CD8-positive, alpha-beta memory T cell (primary cell): Measurements from ENCODE around the gene PRMT7. TPM values are rescaled to one million over a fixed set of nuclear protein-coding genes. Genes with fewer than 3 reads are reported as not detected.

ENCODE experiments used
- CTCF ChIA-PET: fragments of 350-600 bp; sonication (Branson Sonifier 250); formaldehyde crosslinking; loops from one replicate; lab custom pipeline; 2021; ENCODE audit warnings: antibody characterized with exemption; lab: Charles Lee
- POLR2A ChIA-PET: fragments of 350-600 bp; sonication (Branson Sonifier 250); formaldehyde crosslinking; loops from one replicate; lab custom pipeline; 2021; ENCODE audit warnings: antibody characterized with exemption; lab: Charles Lee
- DNase-seq, 5 donors: peaks; one replicate each; pipeline versions ENCODE4 v3.0.0 to v3.0.0-alpha.2; 2020 to 2022; ENCODE audit warnings: mixed read lengths in 1 of 5
- H3K27ac ChIP-seq: one replicate; pipeline ENCODE4 v1.7.0; 2013; ENCODE audit warnings: low read depth, mild to moderate bottlenecking, low read length, moderate library complexity
- H3K27me3 ChIP-seq: 2 replicates; pipeline ENCODE4 v1.7.0; 2013; ENCODE audit warnings: low read length, mild to moderate bottlenecking; ENCODE audit not compliant: insufficient read depth, poor library complexity, severe bottlenecking
- H3K36me3 ChIP-seq: 2 replicates; pipeline ENCODE4 v1.7.0; 2013; ENCODE audit warnings: mild to moderate bottlenecking, low read length, moderate library complexity; ENCODE audit not compliant: insufficient read depth
- H3K4me1 ChIP-seq: 2 replicates; pipeline ENCODE4 v1.7.0; 2013; ENCODE audit warnings: mild to moderate bottlenecking, low read length, moderate library complexity; ENCODE audit not compliant: insufficient read depth
- H3K4me3 ChIP-seq: 2 replicates; pipeline ENCODE4 v1.7.0; 2013; ENCODE audit warnings: mild to moderate bottlenecking, low read length
- H3K9me3 ChIP-seq: 2 replicates; pipeline ENCODE4 v1.7.0; 2013; ENCODE audit warnings: mild to moderate bottlenecking, low read length
- H3K27ac Mint-ChIP-seq, 8 donors: one replicate each; pipeline ENCODE4 v1.8.0; 2020 to 2021; ENCODE audit warnings: mixed read lengths in 8 of 8, mild to moderate bottlenecking in 6 of 8, inconsistent platforms in 3 of 8, moderate library complexity in 3 of 8
- H3K27me3 Mint-ChIP-seq, 2 donors: one replicate each; pipeline ENCODE4 v1.8.0; 2020 to 2021; ENCODE audit warnings: mixed read lengths in 2 of 2, mild to moderate bottlenecking in 1 of 2, moderate library complexity in 1 of 2
- H3K36me3 Mint-ChIP-seq, 3 donors: one replicate each; pipeline ENCODE4 v1.8.0; 2020 to 2021; ENCODE audit warnings: mixed read lengths in 3 of 3, inconsistent platforms in 1 of 3, mild to moderate bottlenecking in 1 of 3
- H3K4me1 Mint-ChIP-seq, 3 donors: one replicate each; pipeline ENCODE4 v1.8.0; 2020 to 2021; ENCODE audit warnings: mixed read lengths in 3 of 3, inconsistent platforms in 1 of 3, mild to moderate bottlenecking in 1 of 3
- H3K4me3 Mint-ChIP-seq, 7 donors: one replicate each; pipeline ENCODE4 v1.8.0; 2020 to 2021; ENCODE audit warnings: mixed read lengths in 7 of 7, mild to moderate bottlenecking in 6 of 7, moderate library complexity in 4 of 7, inconsistent platforms in 2 of 7
- H3K9me3 Mint-ChIP-seq, 5 donors: one replicate each; pipeline ENCODE4 v1.8.0; 2020 to 2022; ENCODE audit warnings: mixed read lengths in 5 of 5, mild to moderate bottlenecking in 3 of 5, moderate library complexity in 2 of 5, inconsistent platforms in 1 of 5
- polyA plus RNA-seq: library from polyadenylated mRNA; unstranded; fragments of 300-500 nt; fragmentation: Illumina TruSeq; gene quantifications from one replicate; pipeline ENCODE4 v1.2.3, GENCODE V29; 2021
- total RNA-seq, 2 experiments: library from RNA; stranded (reverse); gene quantifications; one replicate each; pipeline ENCODE4 v1.2.3, GENCODE V29; 2021

PRMT7 gene
- total and polyA plus RNA-seq, 3 experiments from 2014 or later = 41.8 to 67.5 (median 61.1) TPM

- Histone ChIP-seq H3K36me3 (no peaks in the 10 kb centered on the region), H3K27ac (no peak overlapping the region), H3K4me3 (no peak overlapping the region), H3K4me1 (peaks cover 28% of the 10 kb centered on the region), H3K27me3 (no peaks in the 10 kb centered on the region), H3K9me3 (no peaks in the 10 kb centered on the region)
- no peaks in the 10 kb centered on the region for H3K36me3 Mint-ChIP-seq
- no peak overlapping the region for H3K4me3 Mint-ChIP-seq
- POLR2A ChIA-PET = no interaction called here
- H3K27me3 Mint-ChIP-seq = no peaks in the 10 kb centered on the region
- peaks cover 3 to 27% (median 13%) of the 10 kb centered on the region in 3 donors for H3K4me1 Mint-ChIP-seq
- no peak for DNase-seq
- H3K9me3 Mint-ChIP-seq = no peaks in the 10 kb centered on the region
- H3K27ac Mint-ChIP-seq = no peak overlapping the region
- CTCF ChIA-PET = interaction anchor here (1.0 kb wide), 1 partner anchor 21 kb away, joined by 5 read pairs; no protein-coding TSS in a partner anchor
Measured at GRCh38 chr16:68375801-68376536, 65.2 kb downstream of the PRMT7 start.

DNA sequence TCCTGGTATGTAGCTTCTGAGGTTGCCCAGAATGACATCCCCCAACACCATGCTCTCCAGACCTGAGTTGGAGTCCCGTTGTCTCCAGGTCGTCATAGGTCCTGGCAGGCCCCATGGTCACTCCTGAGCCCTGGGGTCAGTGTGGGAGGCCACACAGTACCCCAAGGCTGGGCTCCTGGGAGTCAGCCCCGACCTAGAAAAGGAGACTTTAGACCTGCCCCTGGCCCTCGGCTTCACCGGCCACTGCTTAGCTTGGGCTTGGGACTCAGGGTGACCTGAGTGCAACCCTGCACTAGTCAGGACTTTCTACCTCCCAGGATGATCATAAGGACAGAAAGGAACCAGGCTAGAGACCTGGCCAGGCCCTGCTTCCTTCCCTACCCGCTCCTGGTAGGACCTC, 65.8 kb downstream of the PRMT7 start:
- CTCF ChIA-PET = interaction anchor here (1.0 kb wide), 1 partner anchor 20 kb away, joined by 5 read pairs; no protein-coding TSS in a partner anchor
- H3K9me3 ChIP-seq = no peaks in the 10 kb centered on the region
- Mint-ChIP-seq H3K27ac (no peak overlapping the region), H3K4me1 (peaks cover 3 to 23% (median 13%) of the 10 kb centered on the region in 3 donors), H3K27me3 (no peaks in the 10 kb centered on the region), H3K36me3 (no peaks in the 10 kb centered on the region), H3K4me3 (no peak overlapping the region), H3K9me3 (no peaks in the 10 kb centered on the region)
- POLR2A ChIA-PET = no interaction called here
- H3K4me1 ChIP-seq = peaks cover 22% of the 10 kb centered on the region
- H3K4me3 ChIP-seq = no peak overlapping the region
- no peak for DNase-seq
- no peaks in the 10 kb centered on the region for H3K27me3 ChIP-seq
- no peaks in the 10 kb centered on the region for H3K36me3 ChIP-seq
- H3K27ac ChIP-seq = no peak overlapping the region

- Histone ChIP-seq H3K36me3 (no peaks in the 10 kb centered on the region), H3K4me3 (no peak overlapping the region), H3K4me1 (peaks cover 21% of the 10 kb centered on the region), H3K9me3 (no peaks in the 10 kb centered on the region), H3K27me3 (no peaks in the 10 kb centered on the region), H3K27ac (no peak overlapping the region)
- ChIA-PET POLR2A (no interaction called here), CTCF (no interaction called here)
- peaks cover 3 to 18% (median 13%) of the 10 kb centered on the region in 3 donors for H3K4me1 Mint-ChIP-seq
- no peaks in the 10 kb centered on the region for H3K27me3 Mint-ChIP-seq
- DNase-seq = no peak
- no peaks in the 10 kb centered on the region for H3K9me3 Mint-ChIP-seq
- H3K27ac Mint-ChIP-seq = no peak overlapping the region
- no peaks in the 10 kb centered on the region for H3K36me3 Mint-ChIP-seq
- H3K4me3 Mint-ChIP-seq = no peak overlapping the region
Measured at GRCh38 chr16:68377221-68377620, 66.4 kb downstream of the PRMT7 start.

- ChIA-PET CTCF (no interaction called here), POLR2A (no interaction called here)
- Mint-ChIP-seq H3K36me3 (no peaks in the 10 kb centered on the region), H3K4me1 (peaks cover 5 to 16% (median 13%) of the 10 kb centered on the region in 3 donors), H3K9me3 (no peaks in the 10 kb centered on the region), H3K4me3 (no peak overlapping the region), H3K27me3 (no peaks in the 10 kb centered on the region), H3K27ac (no peak overlapping the region)
- no peak overlapping the region for H3K27ac ChIP-seq
- DNase-seq = peak in 1 of 5 donors; percentile 16
- peaks cover 21% of the 10 kb centered on the region for H3K4me1 ChIP-seq
- no peaks in the 10 kb centered on the region for H3K27me3 ChIP-seq
- H3K9me3 ChIP-seq = no peaks in the 10 kb centered on the region
- H3K36me3 ChIP-seq = no peaks in the 10 kb centered on the region
- H3K4me3 ChIP-seq = no peak overlapping the region
Measured at GRCh38 chr16:68377667-68378393, 67.0 kb downstream of the PRMT7 start.

DNA sequence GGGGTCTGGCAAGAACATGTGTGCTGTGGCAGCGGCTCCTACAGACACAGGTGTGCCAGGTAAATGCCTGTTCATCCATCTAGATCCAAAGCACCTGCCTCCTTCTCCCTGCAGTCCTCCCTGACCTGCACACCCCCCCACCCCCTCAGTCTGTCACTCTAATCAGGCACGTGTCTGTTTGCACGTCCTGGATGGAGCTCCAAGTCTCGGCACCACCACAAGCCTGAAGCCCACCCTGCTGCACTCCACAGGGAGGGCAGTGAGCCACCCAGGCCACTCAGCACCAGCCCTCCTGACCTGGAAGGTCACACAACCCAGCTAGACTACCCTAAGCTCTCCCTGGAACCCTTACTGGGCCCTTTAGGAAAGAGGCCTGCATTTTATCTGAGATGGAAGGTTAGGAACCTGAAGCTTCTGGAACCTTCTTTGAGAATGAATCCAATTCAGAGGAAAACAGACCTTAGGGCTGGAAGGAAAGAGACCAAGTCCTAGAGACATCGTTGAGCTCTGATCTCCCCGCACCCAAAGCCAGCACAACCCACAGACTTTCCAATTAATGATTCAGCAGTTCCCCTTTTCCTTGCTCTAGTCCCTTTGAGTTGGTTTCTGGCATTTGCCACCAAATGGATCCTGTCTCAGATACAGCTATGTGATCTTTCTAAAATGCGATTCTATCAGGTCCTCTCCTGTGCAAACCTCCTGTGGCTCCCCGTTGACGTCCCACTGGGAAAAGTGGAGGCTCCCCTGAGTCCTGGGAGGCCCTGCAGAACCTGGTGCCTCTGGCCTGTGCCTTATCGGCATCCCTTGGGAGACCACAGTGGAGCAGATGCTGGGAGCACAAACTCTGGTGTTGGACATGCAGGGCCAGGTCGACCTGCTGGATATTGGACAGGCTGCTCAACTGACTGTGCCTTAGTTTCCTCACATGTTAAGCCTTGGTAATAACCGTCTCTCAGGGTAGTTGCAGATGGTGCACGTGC, 67.9 kb downstream of the PRMT7 start:
- Histone ChIP-seq H3K4me3 (no peak overlapping the region), H3K27me3 (no peaks in the 10 kb centered on the region), H3K4me1 (peaks cover 21% of the 10 kb centered on the region), H3K27ac (no peak overlapping the region), H3K36me3 (no peaks in the 10 kb centered on the region), H3K9me3 (no peaks in the 10 kb centered on the region)
- CTCF ChIA-PET = no interaction called here
- H3K27ac Mint-ChIP-seq = no peak overlapping the region
- no peaks in the 10 kb centered on the region for H3K36me3 Mint-ChIP-seq
- H3K4me3 Mint-ChIP-seq = no peak overlapping the region
- H3K9me3 Mint-ChIP-seq = no peaks in the 10 kb centered on the region
- peak in 1 of 5 donors; percentile 35 for DNase-seq
- POLR2A ChIA-PET = no interaction called here
- H3K27me3 Mint-ChIP-seq = no peaks in the 10 kb centered on the region
- peaks cover 5 to 16% (median 13%) of the 10 kb centered on the region in 3 donors for H3K4me1 Mint-ChIP-seq

DNA sequence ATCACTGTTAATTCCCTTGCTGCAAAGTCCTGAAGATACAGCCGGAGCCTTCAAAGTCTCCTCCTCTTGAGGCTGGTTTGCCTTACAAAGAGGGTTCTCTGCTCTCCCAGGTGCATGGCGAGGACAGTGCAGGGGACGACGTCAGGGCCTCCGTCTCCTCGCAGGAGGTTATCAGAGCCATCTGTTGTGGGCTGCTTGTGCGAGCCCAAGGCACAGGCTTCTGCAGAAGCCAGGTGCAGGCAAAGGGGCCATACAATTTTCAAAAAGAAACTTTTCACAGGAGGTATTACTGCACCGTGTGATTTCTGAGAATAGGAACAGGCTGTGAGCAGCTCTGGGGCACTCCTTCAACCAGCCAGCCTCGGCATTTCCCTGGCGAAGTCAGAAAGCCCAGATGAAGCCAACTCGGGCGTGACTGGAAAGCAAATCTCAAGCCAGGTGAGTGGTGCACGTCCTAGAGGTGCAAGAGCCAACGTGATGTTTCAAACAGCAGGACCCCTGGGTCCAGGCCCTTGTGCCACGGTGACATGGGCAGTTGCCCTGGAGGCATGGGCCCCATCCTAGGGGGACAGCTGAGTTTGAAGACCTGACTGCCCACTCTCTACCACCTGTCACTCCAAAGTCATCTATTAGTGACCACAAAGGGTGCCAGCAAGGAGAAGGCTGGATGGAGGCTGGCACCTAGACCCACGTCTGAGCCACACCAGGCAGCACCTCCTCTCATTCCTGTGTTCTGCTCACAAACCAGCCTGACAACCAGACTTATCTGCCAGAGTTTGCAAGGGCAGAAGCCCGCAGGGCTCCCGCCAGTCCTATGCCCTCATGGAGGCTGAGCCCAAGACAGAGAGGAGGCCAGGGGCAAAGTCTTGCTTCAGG, 68.9 kb downstream of the PRMT7 start:
- Histone ChIP-seq H3K4me1 (peaks cover 21% of the 10 kb centered on the region), H3K27me3 (no peaks in the 10 kb centered on the region), H3K9me3 (no peaks in the 10 kb centered on the region), H3K27ac (no peak overlapping the region), H3K4me3 (no peak overlapping the region), H3K36me3 (no peaks in the 10 kb centered on the region)
- Mint-ChIP-seq H3K4me3 (no peak overlapping the region), H3K9me3 (no peaks in the 10 kb centered on the region), H3K27ac (peak overlapping the region in 2 of 8 donors; percentile 29 to 63), H3K27me3 (no peaks in the 10 kb centered on the region), H3K4me1 (peaks cover 5 to 16% (median 13%) of the 10 kb centered on the region in 3 donors), H3K36me3 (no peaks in the 10 kb centered on the region)
- peak in 1 of 5 donors; percentile 25 for DNase-seq
- ChIA-PET CTCF (no interaction called here), POLR2A (no interaction called here)

- no peaks in the 10 kb centered on the region for H3K9me3 Mint-ChIP-seq
- ChIA-PET POLR2A (no interaction called here), CTCF (no interaction called here)
- Histone ChIP-seq H3K36me3 (no peaks in the 10 kb centered on the region), H3K9me3 (no peaks in the 10 kb centered on the region), H3K4me3 (no peak overlapping the region), H3K27ac (no peak overlapping the region), H3K27me3 (no peaks in the 10 kb centered on the region), H3K4me1 (peaks cover 21% of the 10 kb centered on the region)
- no peaks in the 10 kb centered on the region for H3K36me3 Mint-ChIP-seq
- H3K27me3 Mint-ChIP-seq = no peaks in the 10 kb centered on the region
- no peak overlapping the region for H3K27ac Mint-ChIP-seq
- peaks cover 5 to 16% (median 13%) of the 10 kb centered on the region in 3 donors for H3K4me1 Mint-ChIP-seq
- H3K4me3 Mint-ChIP-seq = no peak overlapping the region
- peak in 1 of 5 donors; percentile 27 for DNase-seq
Measured at GRCh38 chr16:68380348-68380670, 69.5 kb downstream of the PRMT7 start.
